Measurements from ENCODE around the gene CRISP1.
A peak's percentile ranks its signal among the peaks of the same experiment; 100 is the strongest.
"Not testable (repeated sequence)": the region's sequence is repeated elsewhere in the genome, so short reads cannot be mapped to it uniquely, and the experiment has no call there.

Gene CRISP1

GRCh38 chr6:49839162-49839561, 27.2 kb downstream of the CRISP1 start:
- no peak for DNase-seq

- no peak for DNase-seq
These were observed 31.2 kb downstream of the CRISP1 start for GRCh38 chr6:49835140-49835539.

- DNase-seq: no peak
These were observed 32.9 kb downstream of the CRISP1 start for GRCh38 chr6:49833386-49833785.

- no peak for DNase-seq
These were observed 39.5 kb downstream of the CRISP1 start for GRCh38 chr6:49826743-49827406.

GRCh38 chr6:49815166-49815565, 51.2 kb downstream of the CRISP1 start:
- DNase-seq: no peak

GRCh38 chr6:49813248-49813647, 53.1 kb downstream of the CRISP1 start:
- DNase-seq: no peak

- DNase-seq: no peak
These were observed 60.2 kb downstream of the CRISP1 start for GRCh38 chr6:49806145-49806544.

GRCh38 chr6:49805246-49805645, 61.1 kb downstream of the CRISP1 start:
- DNase-seq: no peak

- no peak for DNase-seq
These were observed 64.8 kb downstream of the CRISP1 start for GRCh38 chr6:49801525-49801924.

- no peak for DNase-seq
These were observed 67.2 kb downstream of the CRISP1 start for GRCh38 chr6:49799090-49799489.

- not testable (repeated sequence) for DNase-seq
These were observed 69.4 kb downstream of the CRISP1 start for GRCh38 chr6:49796842-49797455.

GRCh38 chr6:49790341-49790740, 76.0 kb downstream of the CRISP1 start:
- no peak for DNase-seq

GRCh38 chr6:49787176-49787575, 79.2 kb downstream of the CRISP1 start, which contains the start of gene PGK2:
PGK2 (minus strand) TSS chr6:49787285; CDS start chr6:49787187, 98 bp downstream.
- DNase-seq: peak; percentile 4

- no peak for DNase-seq
These were observed 82.1 kb downstream of the CRISP1 start for GRCh38 chr6:49784272-49784671.

Measured in EL (cell line).